Measurements from ENCODE around the gene DYNLT2B. TPM values are rescaled to one million over a fixed set of nuclear protein-coding genes. Genes with fewer than 3 reads are reported as not detected.
"Not testable (repeated sequence)": the region's sequence is repeated elsewhere in the genome, so short reads cannot be mapped to it uniquely, and the experiment has no call there.

The DYNLT2B gene
- total RNA-seq (10 to 100 TPM in 1 of 2 donors, 1 to 10 TPM in 1; 2.5 to 12.7 TPM), polyA plus RNA-seq (10 to 100 TPM; 14.7 to 22.4 TPM)
- long read RNA-seq, donor 1, transcript TCTEX1D2-201 (5 exons, 673 nt) = major isoform, 16 of 25 reads
- long read RNA-seq, donor 1, transcript TCTEX1D2-202 (5 exons, 603 nt) = minor isoform, 6 of 25 reads
- long read RNA-seq, donor 1, partial matches to known transcripts = 0 of 25 reads
- long read RNA-seq, donor 1, other reads (novel, unspliced or antisense) = 0 of 25 reads
- long read RNA-seq, donor 2, transcript TCTEX1D2-201 (5 exons, 673 nt) = major isoform, 7 of 12 reads
- long read RNA-seq, donor 2, partial matches to known transcripts = 0 of 12 reads
- long read RNA-seq, donor 2, other reads (novel, unspliced or antisense) = 0 of 12 reads
- long read RNA-seq, donor 3, transcript TCTEX1D2-201 (5 exons, 673 nt) = major isoform, 10 of 18 reads
- long read RNA-seq, donor 3, transcript TCTEX1D2-202 (5 exons, 603 nt) = minor isoform, 5 of 18 reads
- long read RNA-seq, donor 3, partial matches to known transcripts = 0 of 18 reads
- long read RNA-seq, donor 3, other reads (novel, unspliced or antisense) = 0 of 18 reads
- long read RNA-seq, donor 4, transcript TCTEX1D2-201 (5 exons, 673 nt) = major isoform, 8 of 15 reads
- long read RNA-seq, donor 4, partial matches to known transcripts = 0 of 15 reads
- long read RNA-seq, donor 4, other reads (novel, unspliced or antisense) = 0 of 15 reads
- long read RNA-seq, donor 5, transcript TCTEX1D2-201 (5 exons, 673 nt) = major isoform, 19 of 40 reads
- long read RNA-seq, donor 5, transcript TCTEX1D2-202 (5 exons, 603 nt) = minor isoform, 9 of 40 reads
- long read RNA-seq, donor 5, transcript TCTEX1D2-204 (2 exons, 457 nt) = minor isoform, 5 of 40 reads
- long read RNA-seq, donor 5, partial matches to known transcripts = 7 of 40 reads
- long read RNA-seq, donor 5, other reads (novel, unspliced or antisense) = 0 of 40 reads

GRCh38 chr3:196317687-196318467 is at the start of gene DYNLT2B:
TSS of gene DYNLT2B (minus strand) at chr3:196318240. CDS start at chr3:196318152, 88 bp downstream.
- H3K9ac ChIP-seq (ENCODE audit: insufficient read depth in 1 of 2, low read length in 2 of 2) = peak within 1 kb of the TSS; percentile 90
- ATAC-seq (ENCODE audit: insufficient read depth, low FRiP score) (peak; percentile 96), DNase-seq (peak; percentile 93 to 96 (median 93))
- TF ChIP-seq CTCF (IDR thresholded peaks at IDR 0.05; ENCODE audit: control extremely low read depth, extremely low read depth) = no peak
- peaks cover 0 to 4% (median 2%) of the 10 kb centered on the region in 5 donors for H3K4me1 ChIP-seq (ENCODE audit: control insufficient read depth in 5 of 5, insufficient read depth in 5 of 5, low read length in 5 of 5)
- no peaks in the 10 kb centered on the region for H3K27me3 ChIP-seq (ENCODE audit: control insufficient read depth in 3 of 3, insufficient read depth in 3 of 3, low read length in 2 of 3)
- peak within 1 kb of the TSS; percentile 54 for H3K4me3 ChIP-seq
- peak within 1 kb of the TSS; percentile 78 to 93 for H3K27ac ChIP-seq (ENCODE audit: low read depth in 1 of 2, low read length in 1 of 2)
- 0 to 1% methylated on average over 80 to 92 of the region's 92 CpGs for WGBS, 2 donors
- peaks cover 0 to 1% (median 0%) of the 10 kb centered on the region in 4 donors for H3K36me3 ChIP-seq (ENCODE audit: control insufficient read depth in 4 of 4, insufficient read depth in 4 of 4, low read length in 4 of 4)
- no peaks in the 10 kb centered on the region for H3K9me3 ChIP-seq (ENCODE audit: control insufficient read depth in 4 of 4, insufficient read depth in 3 of 4, low read length in 3 of 4)

GRCh38 chr3:196365736-196366135 is 47.7 kb upstream of the DYNLT2B start:
- no peak for ATAC-seq (ENCODE audit: insufficient read depth, low FRiP score)
- Histone ChIP-seq H3K27me3 (ENCODE audit: control insufficient read depth in 3 of 3, insufficient read depth in 3 of 3, low read length in 2 of 3) (no peaks in the 10 kb centered on the region), H3K9me3 (ENCODE audit: control insufficient read depth in 4 of 4, insufficient read depth in 3 of 4, low read length in 3 of 4) (no peaks in the 10 kb centered on the region), H3K27ac (ENCODE audit: low read depth in 1 of 2, low read length in 1 of 2) (no peak overlapping the region), H3K9ac (ENCODE audit: insufficient read depth in 1 of 2, low read length in 2 of 2) (no peak overlapping the region), H3K36me3 (ENCODE audit: control insufficient read depth in 4 of 4, insufficient read depth in 4 of 4, low read length in 4 of 4) (peaks cover 9 to 40% (median 25%) of the 10 kb centered on the region in 4 donors), H3K4me3 (no peak overlapping the region), H3K4me1 (ENCODE audit: control insufficient read depth in 5 of 5, insufficient read depth in 5 of 5, low read length in 5 of 5) (no peaks in the 10 kb centered on the region)
- no peak for DNase-seq
- WGBS, 2 donors = 86 to 87% methylated on average over 4 of the region's 4 CpGs
- TF ChIP-seq CTCF (IDR thresholded peaks at IDR 0.05; ENCODE audit: control extremely low read depth, extremely low read depth) = no peak

- ATAC-seq (ENCODE audit: insufficient read depth, low FRiP score) (no peak), DNase-seq (peak in 1 of 3 donors; percentile 25)
- no peaks in the 10 kb centered on the region for H3K27me3 ChIP-seq (ENCODE audit: control insufficient read depth in 3 of 3, insufficient read depth in 3 of 3, low read length in 2 of 3)
- H3K4me1 ChIP-seq (ENCODE audit: control insufficient read depth in 5 of 5, insufficient read depth in 5 of 5, low read length in 5 of 5) = no peaks in the 10 kb centered on the region
- no peaks in the 10 kb centered on the region for H3K9me3 ChIP-seq (ENCODE audit: control insufficient read depth in 4 of 4, insufficient read depth in 3 of 4, low read length in 3 of 4)
- H3K36me3 ChIP-seq (ENCODE audit: control insufficient read depth in 4 of 4, insufficient read depth in 4 of 4, low read length in 4 of 4) = peaks cover 29 to 55% (median 41%) of the 10 kb centered on the region in 4 donors
- no peak overlapping the region for H3K4me3 ChIP-seq
- H3K9ac ChIP-seq (ENCODE audit: insufficient read depth in 1 of 2, low read length in 2 of 2) = no peak overlapping the region
- WGBS, 2 donors = 91 to 94% methylated on average over 7 of the region's 7 CpGs
- H3K27ac ChIP-seq (ENCODE audit: low read depth in 1 of 2, low read length in 1 of 2) = no peak overlapping the region
- TF ChIP-seq CTCF (IDR thresholded peaks at IDR 0.05; ENCODE audit: control extremely low read depth, extremely low read depth) = no peak
Measured at GRCh38 chr3:196360586-196360985, 42.5 kb upstream of the DYNLT2B start.

DNA sequence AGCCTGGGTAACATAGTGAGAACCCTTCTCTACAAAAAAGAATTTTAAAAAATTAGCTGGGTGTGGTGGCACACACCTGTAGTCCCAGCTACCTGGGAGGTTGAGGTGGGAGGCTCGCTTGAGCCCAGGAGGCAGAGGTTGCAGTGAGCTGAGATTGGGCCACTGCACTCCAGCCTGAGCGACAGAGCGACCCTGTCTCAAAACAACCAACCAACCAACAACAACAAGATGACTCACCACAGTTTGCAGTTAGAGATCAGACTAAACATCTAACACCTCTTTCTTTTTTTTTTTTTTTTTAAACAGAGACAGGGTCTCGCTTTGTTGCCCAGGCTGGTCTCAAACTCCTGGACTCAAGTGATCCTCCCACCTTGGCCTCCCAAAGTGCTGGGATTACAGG is 40.5 kb upstream of the DYNLT2B start:
- 95% methylated on average over 4 of the region's 4 CpGs for WGBS, 2 donors

More for the DNA sequence above, 40.5 kb upstream of the DYNLT2B start:
- not testable (repeated sequence) for H3K9ac ChIP-seq (ENCODE audit: insufficient read depth in 1 of 2, low read length in 2 of 2); H3K27ac ChIP-seq (ENCODE audit: low read depth in 1 of 2, low read length in 1 of 2); ATAC-seq (ENCODE audit: insufficient read depth, low FRiP score); H3K4me1 ChIP-seq (ENCODE audit: control insufficient read depth in 5 of 5, insufficient read depth in 5 of 5, low read length in 5 of 5); DNase-seq; H3K4me3 ChIP-seq; H3K27me3 ChIP-seq (ENCODE audit: control insufficient read depth in 3 of 3, insufficient read depth in 3 of 3, low read length in 2 of 3); H3K9me3 ChIP-seq (ENCODE audit: control insufficient read depth in 4 of 4, insufficient read depth in 3 of 4, low read length in 3 of 4)
- peaks cover 31 to 63% (median 49%) of the 10 kb centered on the region in 4 donors for H3K36me3 ChIP-seq (ENCODE audit: control insufficient read depth in 4 of 4, insufficient read depth in 4 of 4, low read length in 4 of 4)
